Measurements from ENCODE around the gene FOXD4L6.
"Not testable (repeated sequence)": the region's sequence is repeated elsewhere in the genome, so short reads cannot be mapped to it uniquely, and the experiment has no call there.

The FOXD4L6 gene

DNA sequence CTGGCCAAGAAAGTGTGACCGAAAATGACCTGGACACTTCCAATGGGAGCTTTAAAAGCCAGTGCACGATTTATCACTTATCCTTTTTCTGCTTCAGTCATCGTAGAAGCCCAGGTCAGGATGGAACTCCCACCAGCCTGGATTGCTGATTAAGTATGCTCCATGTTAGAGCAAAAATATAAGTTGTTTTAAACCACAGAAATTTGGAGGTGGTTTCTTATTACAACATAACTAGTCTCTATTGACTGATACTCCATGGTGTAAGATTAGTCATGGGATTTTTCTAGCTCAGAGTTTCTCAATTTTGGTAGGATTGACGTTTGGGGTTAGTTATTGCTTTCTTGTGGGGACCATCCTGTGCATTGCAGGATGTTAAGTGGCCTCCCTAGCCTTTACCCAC is 29.7 kb downstream of the FOXD4L6 start:
- not testable (repeated sequence) for DNase-seq

DNA sequence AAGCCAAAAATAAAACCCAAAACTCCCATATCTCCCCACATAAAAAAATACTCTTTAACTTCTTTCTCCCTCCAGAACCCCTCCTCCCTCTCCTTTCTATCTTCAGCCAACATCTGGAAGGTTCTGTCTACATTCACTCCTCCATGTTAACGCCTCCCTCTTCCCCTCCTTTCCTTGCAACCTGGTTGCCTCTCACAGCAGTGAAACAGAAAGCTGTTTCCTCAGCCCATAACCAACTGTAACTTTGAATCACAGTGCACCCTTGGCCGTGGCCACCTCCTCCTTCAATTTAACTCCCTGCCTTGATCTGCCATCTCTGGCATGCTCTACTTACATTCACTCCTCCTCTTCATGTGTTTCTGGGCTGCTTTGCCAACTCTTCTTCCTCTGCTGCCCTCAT is 33.4 kb downstream of the FOXD4L6 start:
- not testable (repeated sequence) for DNase-seq

DNA sequence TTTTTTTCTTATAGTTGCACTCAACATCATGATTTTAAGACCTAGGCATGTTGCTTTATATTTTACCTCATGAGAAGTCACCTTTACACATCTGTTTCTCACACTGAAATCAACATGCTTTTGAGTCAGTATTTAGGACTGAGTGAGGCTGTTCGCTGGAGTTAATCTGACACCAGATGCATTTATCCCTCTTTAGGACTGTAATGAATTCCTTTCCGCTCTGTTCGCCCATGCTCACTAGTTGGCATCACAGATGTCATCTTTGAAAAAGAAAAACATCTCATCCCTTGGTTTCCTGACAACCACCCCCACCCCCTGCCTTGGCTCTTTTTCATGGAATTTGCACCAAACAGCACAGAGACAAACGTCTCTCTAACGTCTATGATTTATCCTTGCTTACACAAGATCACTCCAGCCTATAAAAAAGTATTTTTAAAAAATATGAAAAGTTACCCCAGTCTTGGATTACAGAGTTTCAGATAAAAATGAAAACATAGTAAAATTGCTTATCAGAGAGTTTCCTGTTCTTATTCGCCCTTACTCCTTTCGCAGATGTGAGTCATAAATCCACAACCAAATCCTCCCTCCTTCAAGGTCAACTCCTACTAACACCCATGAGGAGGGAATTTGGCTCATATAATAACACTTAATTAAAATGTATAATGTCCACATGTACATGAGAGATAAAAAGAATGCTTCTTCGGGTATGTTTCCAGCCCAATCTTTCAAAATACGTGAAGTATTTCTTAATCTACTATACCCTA is 34.3 kb downstream of the FOXD4L6 start:
- not testable (repeated sequence) for DNase-seq

DNA sequence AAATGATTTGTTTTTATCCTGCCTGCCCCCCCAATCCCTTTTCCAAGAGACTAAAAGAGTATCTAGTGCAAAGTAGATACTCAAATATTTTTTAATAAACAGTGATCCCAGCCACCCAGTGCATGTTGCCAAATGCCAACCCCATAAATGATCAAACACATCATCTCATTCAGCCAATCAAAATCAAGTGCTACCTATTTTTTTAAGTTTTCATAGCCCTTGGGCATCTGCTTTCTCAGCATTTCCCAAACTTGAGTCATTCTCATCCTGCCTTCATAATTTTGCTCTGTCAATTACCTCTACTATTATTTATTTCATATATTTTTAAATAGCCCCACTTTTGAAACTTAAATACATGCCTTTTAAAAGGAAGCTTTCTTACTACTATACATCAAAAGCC is 37.6 kb downstream of the FOXD4L6 start:
- not testable (repeated sequence) for DNase-seq

DNA sequence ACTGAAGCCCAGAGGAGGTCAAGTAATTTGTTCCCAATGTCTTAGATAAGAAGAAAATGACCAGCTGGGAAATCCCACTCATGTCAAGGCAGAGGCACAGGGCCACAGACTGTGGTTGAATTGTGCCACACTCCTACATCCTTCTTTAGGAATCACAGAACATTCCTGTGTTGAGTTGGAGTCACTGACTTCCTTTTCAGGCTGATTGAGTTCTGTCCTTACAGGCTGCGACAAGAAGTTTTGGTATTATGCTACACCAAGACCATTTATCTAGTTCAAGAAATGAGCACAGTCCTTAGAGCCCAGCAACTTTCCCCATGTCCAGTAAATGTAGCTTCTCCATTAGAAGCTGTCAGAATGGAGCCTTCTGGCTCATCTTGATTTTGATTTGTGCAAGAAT is 38.1 kb downstream of the FOXD4L6 start:
- not testable (repeated sequence) for DNase-seq

DNA sequence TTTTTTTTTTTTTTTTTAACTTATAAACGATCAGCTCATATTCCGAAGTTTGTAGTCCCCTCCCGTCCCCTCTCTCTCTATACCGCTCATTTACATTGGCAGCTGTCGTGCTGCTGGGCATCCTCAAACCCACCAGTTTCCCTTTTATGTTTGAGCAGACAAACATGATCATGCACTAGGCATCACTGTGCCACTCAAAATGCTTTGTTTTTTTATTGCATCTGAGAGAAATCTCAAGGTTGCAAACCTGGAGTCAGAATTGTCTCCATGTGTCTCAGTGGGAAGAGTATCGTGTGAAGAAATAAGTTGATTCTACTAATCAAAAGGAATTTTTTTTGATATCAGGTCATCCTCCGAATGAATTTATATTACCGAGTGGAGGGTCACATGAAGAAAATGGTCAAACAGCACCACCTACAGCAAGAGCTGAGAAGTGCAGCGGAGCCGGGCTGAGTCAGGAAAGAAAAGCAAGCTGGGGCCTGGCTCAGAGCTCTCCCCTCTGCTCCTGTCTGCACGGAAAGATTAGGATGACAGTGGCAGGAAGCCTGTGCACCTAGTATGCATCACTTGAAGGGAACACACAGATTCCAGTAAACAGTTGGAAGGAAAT is 39.9 kb downstream of the FOXD4L6 start:
- DNase-seq = not testable (repeated sequence)

DNA sequence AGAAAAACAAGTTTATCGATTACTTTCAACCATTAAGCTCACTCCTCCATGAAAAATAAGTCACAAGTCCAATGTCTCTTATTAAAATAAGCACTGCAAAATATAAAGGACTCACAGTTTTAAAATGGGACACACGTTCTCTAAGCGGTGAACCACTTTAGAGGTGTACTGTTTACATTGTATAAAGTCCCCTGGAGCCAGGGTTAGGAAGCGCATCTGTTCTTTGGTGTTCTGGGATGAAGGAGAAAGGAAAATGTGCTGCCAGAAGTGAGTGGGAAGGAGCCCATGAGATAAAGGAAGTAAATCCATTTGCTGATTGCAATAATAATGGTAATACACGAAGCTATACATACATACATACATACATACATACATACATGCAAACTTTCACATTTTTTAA is 40.6 kb downstream of the FOXD4L6 start:
- not testable (repeated sequence) for DNase-seq

DNA sequence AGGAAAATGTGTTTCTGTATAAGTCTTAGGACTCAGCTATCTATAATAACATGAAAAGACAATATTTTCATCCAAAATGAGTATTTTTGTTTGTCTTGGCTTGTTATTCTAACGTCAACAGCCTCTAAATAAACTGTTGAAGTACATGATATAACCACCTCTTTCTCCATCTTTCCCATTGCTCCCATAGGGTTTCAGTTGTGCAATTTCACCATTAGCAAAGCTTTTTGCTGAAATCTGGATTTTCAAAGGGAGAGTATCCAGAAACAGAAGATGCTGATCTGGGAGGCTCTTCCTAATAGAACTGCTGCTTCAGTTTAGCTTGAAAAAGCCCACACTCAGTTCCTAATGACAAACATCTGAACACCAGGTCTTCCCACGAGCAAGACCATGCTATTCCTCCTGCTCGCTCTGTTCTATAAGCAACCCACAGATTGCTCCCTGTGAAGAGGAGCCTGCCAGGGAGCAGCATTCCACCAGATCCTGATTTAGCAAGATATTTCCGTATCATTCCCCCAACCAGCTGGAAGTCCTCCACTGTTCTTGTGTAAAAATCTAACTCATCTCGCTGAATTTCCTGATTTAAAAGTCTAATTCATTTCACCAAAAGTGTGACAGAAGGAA is 41.2 kb downstream of the FOXD4L6 start:
- DNase-seq = not testable (repeated sequence)

DNA sequence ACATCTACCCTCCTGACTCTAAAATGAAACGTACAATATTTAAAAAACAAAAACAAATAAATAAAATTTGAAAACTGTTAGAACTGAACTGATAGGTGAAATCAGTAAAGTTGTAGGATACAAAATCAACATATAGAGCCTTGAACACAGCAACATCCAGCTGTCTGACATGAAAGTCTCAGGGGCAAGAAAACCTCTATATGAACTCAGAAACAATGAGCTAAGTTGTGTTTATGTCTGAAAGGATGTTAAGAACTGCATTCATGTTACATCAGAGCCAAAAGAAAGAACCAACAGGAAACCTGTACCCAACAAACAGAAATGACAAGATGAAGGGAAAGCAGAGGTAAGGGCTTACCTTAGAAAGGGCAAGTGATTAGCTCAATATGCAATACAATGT is 41.8 kb downstream of the FOXD4L6 start:
- DNase-seq = not testable (repeated sequence)

DNA sequence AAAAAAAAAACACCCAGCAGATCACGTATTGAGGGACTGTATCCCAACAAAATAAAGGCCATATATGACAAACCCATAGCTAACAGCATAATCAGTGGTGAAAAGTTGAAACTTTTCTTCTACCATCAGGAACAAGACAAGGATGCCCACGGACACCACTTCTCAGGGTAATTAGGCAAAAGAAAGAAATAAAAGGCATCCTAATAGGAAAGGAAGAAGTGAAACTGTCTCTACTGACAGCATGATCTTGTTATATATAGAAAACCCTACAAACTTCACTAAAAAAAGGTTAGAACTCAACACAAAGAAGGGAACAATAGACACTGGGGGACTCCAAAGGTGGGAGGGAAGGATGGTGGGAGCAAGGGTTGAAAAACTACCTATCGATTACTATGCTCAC is 42.3 kb downstream of the FOXD4L6 start:
- not testable (repeated sequence) for DNase-seq

DNA sequence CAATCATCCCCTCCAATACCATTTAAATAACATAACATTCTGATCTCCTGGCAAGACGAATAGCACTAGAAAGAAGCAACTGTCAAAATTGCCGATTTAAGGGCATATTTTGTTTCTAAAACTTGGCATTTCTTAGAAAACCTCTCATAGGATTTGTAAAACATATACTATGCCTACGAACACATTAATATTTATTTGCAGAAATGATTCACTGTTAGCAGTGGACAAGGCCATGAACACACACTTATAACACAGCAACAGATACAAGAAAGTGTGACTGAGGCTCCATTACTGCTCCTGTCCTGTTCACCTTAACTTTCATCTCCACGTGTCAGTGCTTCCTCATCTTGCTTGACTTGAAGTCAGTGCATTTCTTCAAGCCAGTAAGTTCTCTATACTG is 46.1 kb downstream of the FOXD4L6 start:
- not testable (repeated sequence) for DNase-seq

DNA sequence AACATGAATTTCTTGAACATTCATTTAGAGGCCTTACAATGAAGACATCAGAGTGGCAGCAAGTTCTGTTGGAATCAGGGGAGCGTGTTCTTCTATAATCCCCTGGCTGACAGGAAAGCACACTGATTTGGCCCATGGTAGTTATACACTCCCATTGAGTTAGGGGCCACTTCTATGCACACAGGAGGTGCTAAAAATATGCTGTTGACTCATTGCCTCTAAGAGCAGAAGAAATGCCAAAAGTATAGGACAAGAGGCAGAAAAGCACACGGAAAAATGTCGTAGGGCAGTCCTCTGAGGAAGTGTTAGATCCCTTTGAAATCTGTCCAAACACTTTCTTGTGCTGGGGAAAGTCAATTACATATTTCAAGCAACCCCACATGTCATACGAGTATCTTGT is 49.0 kb downstream of the FOXD4L6 start:
- DNase-seq = not testable (repeated sequence)

DNA sequence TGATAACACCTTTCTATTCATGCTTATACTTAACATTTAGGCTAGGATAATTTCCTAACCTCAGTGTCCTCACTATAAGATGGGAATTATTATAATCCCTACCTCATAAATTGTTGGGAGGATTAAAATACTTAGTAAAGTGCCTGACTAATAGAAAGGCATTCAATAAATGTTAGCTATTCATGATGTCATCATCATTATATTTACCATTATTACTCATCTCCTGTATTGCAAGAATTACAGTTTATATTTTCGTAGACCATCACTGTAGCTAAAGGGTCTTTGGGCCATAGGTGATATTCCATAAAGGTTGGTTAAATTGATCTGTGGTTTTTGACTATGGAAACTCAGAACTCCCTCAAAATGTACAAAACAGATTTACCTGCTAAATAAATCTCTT is 50.9 kb downstream of the FOXD4L6 start:
- not testable (repeated sequence) for DNase-seq
